DOHH2 (cell line): ENCODE data around the gene AK3.

Experiments
- CTCF ChIP-seq: fragments of 200-600 bp; sonication (generic); IDR thresholded peaks from one replicate; pipeline ENCODE4 v1.5.1; 2014; ENCODE audit warnings: antibody characterized with exemption, mild to moderate bottlenecking, low read depth, low read length; ENCODE audit not compliant: poor library complexity, severe bottlenecking
- EZH2phosphoT487 ChIP-seq: fragments of 200-600 bp; sonication (generic); IDR thresholded peaks from 2 replicates; pipeline ENCODE4 v1.6.1; 2017; ENCODE audit warnings: borderline replicate concordance, mild to moderate bottlenecking, antibody characterized with exemption, low read length, moderate library complexity, mixed read lengths

- TF ChIP-seq CTCF (no peak), EZH2phosphoT487 (no peak)
Observed at GRCh38 chr9:4774209-4774608, 33.2 kb upstream of the AK3 start.
